PC-3 (cell line): ENCODE results near the gene VPS13C. TPM values are rescaled to one million over a fixed set of nuclear protein-coding genes. Genes with fewer than 3 reads are reported as not detected.
"Not testable (repeated sequence)": the region's sequence is repeated elsewhere in the genome, so short reads cannot be mapped to it uniquely, and the experiment has no call there.

Experiments used
- ATAC-seq: fragments of 200-7000 bp; cut with Tn5 transposase; 2 replicates; pipeline ENCODE4 v1.9.1; 2020; ENCODE audit warnings: mild to moderate bottlenecking, moderate library complexity
- BruUV-seq: library from RNA; stranded (reverse); fragments of 400-500 nt; replicated peaks from 2 replicates; lab custom pipeline; 2021; lab: Mats Ljungman, UMichigan
- CTCF ChIA-PET: fragments of 300-600 bp; sonication (Branson Sonifier 250); formaldehyde crosslinking; loops from one replicate; lab custom pipeline; 2022; ENCODE audit warnings: antibody characterized with exemption; lab: Charles Lee
- POLR2A ChIA-PET: fragments of 300-600 bp; sonication (Branson Sonifier 250); formaldehyde crosslinking; loops from one replicate; lab custom pipeline; 2022; ENCODE audit warnings: antibody characterized with exemption; ENCODE audit not compliant: unreplicated experiment; lab: Charles Lee
- DNase-seq: peaks from one replicate; pipeline ENCODE4 v3.0.0-alpha.2; 2015
- H2AFZ ChIP-seq: fragments of 300-600 bp; sonication (generic); 2 replicates; pipeline ENCODE4 v1.6.0; 2016; ENCODE audit warnings: antibody characterized with exemption, low read length
- H3F3A ChIP-seq: fragments of 300-600 bp; sonication (generic); one replicate; pipeline ENCODE4 v1.6.0; 2017; ENCODE audit warnings: antibody characterized with exemption, low read length, control low read depth, mild to moderate bottlenecking; ENCODE audit not compliant: unreplicated experiment
- H3K27ac ChIP-seq: fragments of 300-600 bp; sonication (generic); 2 replicates; pipeline ENCODE4 v1.5.1; 2016; ENCODE audit warnings: mild to moderate bottlenecking, low read length
- H3K27me3 ChIP-seq: fragments of 300-600 bp; sonication (generic); 2 replicates; pipeline ENCODE4 v1.6.1; 2016; ENCODE audit warnings: low read length, mixed read lengths
- H3K36me3 ChIP-seq: fragments of 300-600 bp; sonication (generic); 2 replicates; pipeline ENCODE4 v1.6.1; 2016; ENCODE audit warnings: low read depth, mixed run types, low read length, mixed read lengths
- H3K4me1 ChIP-seq: fragments of 300-600 bp; sonication (generic); 2 replicates; pipeline ENCODE4 v1.5.1; 2016; ENCODE audit warnings: low read length; ENCODE audit not compliant: insufficient read depth
- H3K4me2 ChIP-seq: fragments of 300-600 bp; sonication (generic); 2 replicates; pipeline ENCODE4 v1.6.0; 2016; ENCODE audit warnings: low read length
- H3K4me3 ChIP-seq: fragments of 300-600 bp; sonication (generic); 2 replicates; pipeline ENCODE4 v1.5.1; 2016; ENCODE audit warnings: mild to moderate bottlenecking, low read length, mixed read lengths
- H3K79me2 ChIP-seq: fragments of 300-600 bp; sonication (generic); 2 replicates; pipeline ENCODE4 v1.6.1; 2017; ENCODE audit warnings: low read length, mixed read lengths
- H3K9ac ChIP-seq: fragments of 300-600 bp; sonication (generic); 2 replicates; pipeline ENCODE4 v1.6.0; 2016; ENCODE audit warnings: mild to moderate bottlenecking, low read length
- H3K9me2 ChIP-seq: fragments of 300-600 bp; sonication (generic); replicated peaks from 2 replicates; pipeline ENCODE4 v1.6.1; 2016; ENCODE audit warnings: mixed run types, low read length, mixed read lengths
- H3K9me3 ChIP-seq: fragments of 300-600 bp; sonication (generic); 2 replicates; pipeline ENCODE4 v1.6.1; 2016; ENCODE audit warnings: low read length, mixed read lengths
- H4K20me1 ChIP-seq: fragments of 300-600 bp; sonication (generic); 2 replicates; pipeline ENCODE4 v1.6.1; 2016; ENCODE audit warnings: low read length, mixed read lengths
- EZH2 ChIP-seq: fragments of 300-600 bp; sonication (generic); IDR thresholded peaks from one replicate; pipeline ENCODE4 v1.6.1; 2017; ENCODE audit warnings: antibody characterized with exemption, mild to moderate bottlenecking, low read length; ENCODE audit not compliant: unreplicated experiment
- EZH2phosphoT487 ChIP-seq: fragments of 300-600 bp; sonication (generic); IDR thresholded peaks from 2 replicates; pipeline ENCODE4 v1.6.1; 2018; ENCODE audit warnings: mild to moderate bottlenecking, antibody characterized with exemption, low read length, borderline replicate concordance
- intact Hi-C: fragments of 100-400 bp; cut with micrococcal nuclease; formaldehyde crosslinking; loops from 2 replicates; pipeline ENCODE4 v1.9.0; 2023
- total RNA-seq: library from RNA; depleted of rRNA; stranded (reverse); fragments of >200 nt; gene quantifications from 2 replicates; pipeline ENCODE4 v1.2.3, GENCODE V29; 2014
- TF ChIP-seq, protein P1 (sequence below): fragments of 300-600 bp; sonication (generic); conservative IDR thresholded peaks from 2 replicates; pipeline ENCODE4 v1.5.1; 2017; ENCODE audit warnings: antibody characterized with exemption, low read depth, mild to moderate bottlenecking, low read length

Gene VPS13C
- total RNA-seq, 1 experiment from 2014 or later, result 11.4 TPM

DNA sequence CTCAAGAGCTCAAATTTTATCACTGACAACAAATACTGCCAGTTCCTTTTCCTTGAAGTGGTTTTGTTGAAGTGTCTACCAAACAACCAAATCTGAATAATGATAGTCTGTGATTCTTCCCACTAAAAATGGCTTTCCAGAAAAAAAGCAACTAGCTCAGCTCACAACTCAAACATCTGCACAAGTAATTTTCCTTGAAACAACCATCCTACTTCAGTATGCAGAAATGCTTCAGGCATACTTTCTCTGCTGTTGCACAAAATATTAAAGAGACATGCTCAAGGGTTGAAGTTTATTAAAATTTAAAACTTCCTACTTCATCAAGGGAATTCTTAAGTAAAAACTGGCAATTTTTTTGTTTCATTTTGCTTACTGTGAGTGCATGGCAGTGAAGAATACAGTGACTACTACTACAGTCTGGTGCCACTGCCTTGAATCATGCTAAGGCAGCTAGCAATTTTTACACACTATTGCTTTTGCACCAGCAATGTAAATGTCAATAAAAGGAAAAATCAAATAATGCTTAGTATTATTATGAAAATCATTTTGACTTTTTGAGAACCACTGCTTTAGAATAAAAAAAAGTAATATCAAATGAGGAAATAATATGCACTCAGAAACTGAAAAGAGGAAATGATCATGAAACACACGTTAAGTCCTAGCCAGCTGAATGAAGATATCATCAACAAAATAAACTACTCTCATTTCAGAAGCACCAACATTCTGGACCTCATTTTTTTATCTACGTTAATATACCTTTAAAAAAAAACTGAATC is 33.6 kb downstream of the VPS13C start:
- no peaks in the 10 kb centered on the region for H3K4me1 ChIP-seq
- intact Hi-C loops, result no loop called here

DNA sequence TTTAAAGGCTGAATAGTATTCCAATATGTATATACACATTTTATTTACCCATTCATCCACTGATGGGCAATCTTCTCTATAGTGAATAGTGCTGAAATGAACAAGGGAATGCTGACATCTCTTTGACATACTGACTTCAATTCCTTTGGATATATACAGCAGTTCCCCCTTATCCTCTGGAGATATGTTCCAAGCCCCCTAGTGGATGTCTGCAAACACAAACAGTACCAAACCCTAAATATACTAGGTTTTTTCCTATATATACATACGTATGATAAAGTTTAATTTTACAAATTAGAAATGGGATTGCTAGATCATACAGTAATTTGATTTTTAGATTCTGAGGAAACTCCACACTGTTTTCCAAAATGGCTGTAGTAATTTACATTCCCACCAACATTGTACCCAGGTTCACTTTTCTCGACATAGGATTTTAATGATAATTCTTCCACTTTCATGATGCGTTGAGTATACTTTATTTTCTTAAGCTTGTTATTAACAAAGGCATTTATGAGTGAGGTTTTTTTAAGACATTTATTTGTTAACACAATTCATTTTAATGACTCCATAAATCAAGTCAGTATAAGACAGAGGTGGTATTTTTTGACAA is 38.2 kb downstream of the VPS13C start:
- POLR2A ChIA-PET, result no interaction called here

More for the DNA sequence above, 33.6 kb downstream of the VPS13C start:
- no peaks in the 10 kb centered on the region for H3K79me2 ChIP-seq
- no peak overlapping the region for H2AFZ ChIP-seq
- DNase-seq, result no peak
- no peak for ATAC-seq
- no peaks in the 10 kb centered on the region for H3K9me3 ChIP-seq
- H3K9me2 ChIP-seq, result no peaks in the 10 kb centered on the region
- no peaks in the 10 kb centered on the region for H3K36me3 ChIP-seq
- H3K27ac ChIP-seq, result no peak overlapping the region
- no peak overlapping the region for H3K4me2 ChIP-seq
- H4K20me1 ChIP-seq, result no peaks in the 10 kb centered on the region
- CTCF ChIA-PET, result no interaction called here
- TF ChIP-seq EZH2, result no peak
- no TSS peak for BruUV-seq
- POLR2A ChIA-PET, result no interaction called here
- no peaks in the 10 kb centered on the region for H3F3A ChIP-seq
- no peaks in the 10 kb centered on the region for H3K27me3 ChIP-seq
- H3K4me3 ChIP-seq, result no peak overlapping the region
- H3K9ac ChIP-seq, result no peak overlapping the region

GRCh38 chr15:62020576-62021160 is 39.6 kb downstream of the VPS13C start:
- H2AFZ ChIP-seq, result no peak overlapping the region
- H3K79me2 ChIP-seq, result no peaks in the 10 kb centered on the region
- ChIA-PET CTCF (no interaction called here), POLR2A (no interaction called here)
- ATAC-seq, result no peak
- H3K4me1 ChIP-seq, result no peaks in the 10 kb centered on the region
- no peaks in the 10 kb centered on the region for H3F3A ChIP-seq
- no peak overlapping the region for H3K4me3 ChIP-seq
- no peak overlapping the region for H3K27ac ChIP-seq
- H3K4me2 ChIP-seq, result no peak overlapping the region
- DNase-seq, result peak; percentile 30
- H3K9me3 ChIP-seq, result no peaks in the 10 kb centered on the region
- no peaks in the 10 kb centered on the region for H3K9me2 ChIP-seq
- BruUV-seq, result no TSS peak
- intact Hi-C loops, result no loop called here
- no peaks in the 10 kb centered on the region for H3K27me3 ChIP-seq
- H3K9ac ChIP-seq, result no peak overlapping the region
- no peaks in the 10 kb centered on the region for H4K20me1 ChIP-seq
- no peak for TF ChIP-seq EZH2phosphoT487
- TF ChIP-seq EZH2, result no peak
- TF ChIP-seq, protein P1, sequence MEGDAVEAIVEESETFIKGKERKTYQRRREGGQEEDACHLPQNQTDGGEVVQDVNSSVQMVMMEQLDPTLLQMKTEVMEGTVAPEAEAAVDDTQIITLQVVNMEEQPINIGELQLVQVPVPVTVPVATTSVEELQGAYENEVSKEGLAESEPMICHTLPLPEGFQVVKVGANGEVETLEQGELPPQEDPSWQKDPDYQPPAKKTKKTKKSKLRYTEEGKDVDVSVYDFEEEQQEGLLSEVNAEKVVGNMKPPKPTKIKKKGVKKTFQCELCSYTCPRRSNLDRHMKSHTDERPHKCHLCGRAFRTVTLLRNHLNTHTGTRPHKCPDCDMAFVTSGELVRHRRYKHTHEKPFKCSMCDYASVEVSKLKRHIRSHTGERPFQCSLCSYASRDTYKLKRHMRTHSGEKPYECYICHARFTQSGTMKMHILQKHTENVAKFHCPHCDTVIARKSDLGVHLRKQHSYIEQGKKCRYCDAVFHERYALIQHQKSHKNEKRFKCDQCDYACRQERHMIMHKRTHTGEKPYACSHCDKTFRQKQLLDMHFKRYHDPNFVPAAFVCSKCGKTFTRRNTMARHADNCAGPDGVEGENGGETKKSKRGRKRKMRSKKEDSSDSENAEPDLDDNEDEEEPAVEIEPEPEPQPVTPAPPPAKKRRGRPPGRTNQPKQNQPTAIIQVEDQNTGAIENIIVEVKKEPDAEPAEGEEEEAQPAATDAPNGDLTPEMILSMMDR, result no peak
- H3K36me3 ChIP-seq, result no peaks in the 10 kb centered on the region

More for the DNA sequence above, 38.2 kb downstream of the VPS13C start:
- no peak overlapping the region for H2AFZ ChIP-seq
- no TSS peak for BruUV-seq
- H3K36me3 ChIP-seq, result no peaks in the 10 kb centered on the region
- no peaks in the 10 kb centered on the region for H3K4me1 ChIP-seq
- H3K9ac ChIP-seq, result no peak overlapping the region
- no peaks in the 10 kb centered on the region for H3K79me2 ChIP-seq
- H3K27me3 ChIP-seq, result no peaks in the 10 kb centered on the region
- no peaks in the 10 kb centered on the region for H3F3A ChIP-seq
- CTCF ChIA-PET, result no interaction called here
- DNase-seq (peak; percentile 36), ATAC-seq (no peak; the same call in 1 of the 2 replicates)
- intact Hi-C loops, result no loop called here
- H3K9me3 ChIP-seq, result no peaks in the 10 kb centered on the region
- H4K20me1 ChIP-seq, result no peaks in the 10 kb centered on the region
- H3K27ac ChIP-seq, result no peak overlapping the region
- no peak overlapping the region for H3K4me2 ChIP-seq
- no peak overlapping the region for H3K4me3 ChIP-seq
- H3K9me2 ChIP-seq, result no peaks in the 10 kb centered on the region
- TF ChIP-seq EZH2phosphoT487, result no peak
- TF ChIP-seq, protein P1, result peak; percentile 62

DNA sequence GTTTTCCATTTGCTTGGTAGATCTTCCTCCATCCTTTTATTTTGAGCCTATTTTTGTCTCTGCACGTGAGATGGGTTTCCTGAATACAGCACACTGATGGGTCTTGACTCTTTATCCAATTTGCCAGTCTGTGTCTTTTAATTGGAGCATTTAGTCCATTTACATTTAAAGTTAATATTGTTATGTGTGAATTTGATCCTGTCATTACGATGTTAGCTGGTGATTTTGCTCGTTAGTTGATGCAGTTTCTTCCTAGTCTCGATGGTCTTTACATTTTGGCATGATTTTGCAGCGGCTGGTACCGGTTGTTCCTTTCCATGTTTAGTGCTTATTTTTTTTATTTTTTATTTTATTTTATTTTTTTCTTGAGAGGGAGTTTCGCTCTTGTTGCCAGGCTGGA is 54.9 kb downstream of the VPS13C start:
- H3K36me3 ChIP-seq, H3K79me2 ChIP-seq, CTCF ChIA-PET, H2AFZ ChIP-seq, H3K4me2 ChIP-seq, H3K9me2 ChIP-seq, H3K9ac ChIP-seq, H4K20me1 ChIP-seq, H3K27me3 ChIP-seq, H3K4me3 ChIP-seq, DNase-seq, intact Hi-C loops, POLR2A ChIA-PET, BruUV-seq, ATAC-seq, H3K9me3 ChIP-seq, H3K27ac ChIP-seq, H3K4me1 ChIP-seq, H3F3A ChIP-seq: not testable (repeated sequence)
